Lower leg skin (tissue), 3 donors: ENCODE measurements around the gene GPHA2.

Experiments
- CTCF ChIP-seq, 3 donors: fragments of 450-650 bp; IDR thresholded peaks; one replicate each; pipeline ENCODE4 v1.5.1; 2016; ENCODE audit warnings: antibody characterized with exemption in 3 of 3, mild to moderate bottlenecking in 3 of 3, moderate library complexity in 2 of 3
- POLR2A ChIP-seq, 2 donors: fragments of 450-650 bp; IDR thresholded peaks; one replicate each; pipeline ENCODE4 v1.6.1; 2016 to 2017; ENCODE audit warnings: antibody characterized with exemption in 2 of 2, mild to moderate bottlenecking in 1 of 2, moderate library complexity in 1 of 2

GRCh38 chr11:64913171-64913727, 22.4 kb downstream of the GPHA2 start:
- no peak for TF ChIP-seq CTCF (IDR thresholded peaks at IDR 0.05)
- TF ChIP-seq POLR2A (IDR thresholded peaks at IDR 0.05): no peak
